ENCODE measurements around the gene NADK. TPM values are rescaled to one million over a fixed set of nuclear protein-coding genes. Genes with fewer than 3 reads are reported as not detected.
A peak's percentile ranks its signal among the peaks of the same experiment; 100 is the strongest.

NADK gene
- total RNA-seq, 8 experiments from 2014 or later: 28.6 to 103 (median 41.1) TPM

GRCh38 chr1:1771096-1771495 lies 7.2 kb downstream of the NADK start:
- no peak for ATAC-seq (replicated peaks in 6 of 8)
- WGBS, 10 experiments: 93 to 100% (median 100%) methylated on average over 1 to 3 of the region's 3 CpGs; no CpG with 5 or more reads in 3 of the 10 experiments
- no peak overlapping the region for H3K27ac ChIP-seq
- no peak overlapping the region for H3K4me3 ChIP-seq
- in situ Hi-C loops (cut with MboI; ENCODE audit: low pct_unique_long_range_greater_than_20kb in 2 of 9, low sequenced_read_pairs in 9 of 9, unreplicated experiment in 9 of 9): loop anchor here in 1 of 9 experiments (25.0 kb wide), 1 partner anchor 141 kb away; the partner anchor contains the start of genes CALML6 and TMEM52
- H3K4me1 ChIP-seq (replicated peaks in 1 of 2): peaks cover 0 to 3% of the 10 kb centered on the region in 2 donors

GRCh38 chr1:1770102-1770501 lies 8.2 kb downstream of the NADK start:
- no peak overlapping the region for H3K27ac ChIP-seq
- ATAC-seq (replicated peaks in 6 of 8): no peak
- 92 to 100% (median 98%) methylated on average over 1 to 3 of the region's 3 CpGs for WGBS, 10 experiments
- in situ Hi-C loops (cut with MboI; ENCODE audit: low pct_unique_long_range_greater_than_20kb in 2 of 9, low sequenced_read_pairs in 9 of 9, unreplicated experiment in 9 of 9): loop anchor here in 1 of 9 experiments (25.0 kb wide), 1 partner anchor 142 kb away; the partner anchor contains the start of genes CALML6 and TMEM52
- H3K4me3 ChIP-seq: no peak overlapping the region
- no peaks in the 10 kb centered on the region for H3K4me1 ChIP-seq (replicated peaks in 1 of 2)

DNA sequence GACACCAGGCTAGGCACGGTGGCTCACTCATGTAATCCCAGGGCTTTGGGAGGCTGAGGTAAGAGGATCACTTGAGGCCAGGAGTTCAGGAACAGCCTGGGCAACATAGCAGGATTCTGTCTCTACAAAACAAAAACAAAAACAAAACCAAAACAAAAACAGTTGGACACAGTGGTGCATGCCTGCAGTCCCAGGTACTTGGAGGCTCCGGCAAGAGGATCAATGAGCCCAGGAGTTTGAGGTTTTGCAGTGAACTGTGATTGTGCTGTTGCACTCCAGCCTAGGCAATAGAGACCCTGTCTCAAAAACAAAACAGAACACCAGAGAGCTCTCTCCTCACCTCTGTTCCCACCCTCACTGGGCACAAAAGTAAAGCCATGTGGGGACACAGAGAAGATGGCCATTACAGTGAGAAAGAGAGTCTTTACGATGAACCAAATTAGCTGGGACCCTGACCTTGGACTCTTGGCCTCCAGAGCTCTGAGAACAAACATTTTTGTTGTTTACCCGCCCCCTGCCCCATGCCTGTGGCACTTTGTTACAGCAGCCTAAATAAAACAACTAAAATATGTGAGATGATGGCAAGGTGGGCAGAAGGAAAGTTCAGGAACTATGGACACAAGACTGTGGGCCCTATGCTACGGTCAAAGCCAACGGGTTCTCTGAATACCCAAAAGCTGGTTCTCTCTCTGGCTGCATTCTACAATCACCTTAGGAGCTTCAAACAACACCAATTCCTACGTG lies 9.8 kb downstream of the NADK start:
- in situ Hi-C loops (cut with MboI; ENCODE audit: low pct_unique_long_range_greater_than_20kb in 2 of 9, low sequenced_read_pairs in 9 of 9, unreplicated experiment in 9 of 9): loop anchor here in 1 of 9 experiments (25.0 kb wide), 1 partner anchor 144 kb away; the partner anchor contains the start of genes CALML6 and TMEM52
- Histone ChIP-seq H3K4me1 (replicated peaks in 1 of 2) (no peaks in the 10 kb centered on the region), H3K27ac (no peak overlapping the region), H3K4me3 (no peak overlapping the region)
- no peak for ATAC-seq (replicated peaks in 6 of 8)
- 83 to 100% (median 91%) methylated on average over 1 to 7 of the region's 7 CpGs for WGBS, 10 experiments

DNA sequence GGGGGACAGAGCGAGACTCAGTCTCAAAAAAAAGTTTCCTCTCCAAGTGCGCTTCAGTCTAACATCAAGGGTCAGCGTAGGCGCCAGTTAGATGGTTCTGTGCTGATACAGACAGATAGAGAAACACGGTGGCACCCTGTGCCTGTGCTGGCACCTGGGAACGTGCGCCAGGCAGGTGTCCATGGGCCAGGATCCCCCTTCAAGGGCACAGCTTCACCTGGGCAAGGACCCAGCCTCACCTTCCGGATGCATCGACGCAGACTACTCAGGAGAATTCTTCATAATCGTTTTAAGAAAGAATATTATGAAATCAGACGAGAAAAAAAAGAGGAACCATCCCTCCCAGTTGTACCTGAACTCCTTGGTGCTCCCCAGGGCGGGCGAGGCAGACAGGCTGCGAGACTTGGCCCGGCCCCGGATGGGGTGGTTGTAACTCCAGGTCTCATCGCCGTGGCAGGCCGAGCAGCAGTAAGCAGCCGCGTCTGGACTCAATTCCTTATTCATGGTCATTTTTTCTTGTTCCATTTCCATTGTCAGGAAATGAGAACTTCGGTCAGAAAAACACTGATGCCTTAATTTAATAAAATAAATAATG lies 13.3 kb downstream of the NADK start:
- 59 to 100% (median 92%) methylated on average over 2 to 21 of the region's 23 CpGs for WGBS, 10 experiments
- in situ Hi-C loops (cut with MboI; ENCODE audit: low pct_unique_long_range_greater_than_20kb in 2 of 9, low sequenced_read_pairs in 9 of 9, unreplicated experiment in 9 of 9): loop anchor here in 1 of 9 experiments (25.0 kb wide), 1 partner anchor 147 kb away; the partner anchor contains the start of genes CALML6 and TMEM52
- no peak overlapping the region for H3K27ac ChIP-seq
- ATAC-seq (replicated peaks in 6 of 8): peak in 1 of 8 experiments; percentile 38
- H3K4me1 ChIP-seq (replicated peaks in 1 of 2): no peaks in the 10 kb centered on the region
- H3K4me3 ChIP-seq: no peak overlapping the region

DNA sequence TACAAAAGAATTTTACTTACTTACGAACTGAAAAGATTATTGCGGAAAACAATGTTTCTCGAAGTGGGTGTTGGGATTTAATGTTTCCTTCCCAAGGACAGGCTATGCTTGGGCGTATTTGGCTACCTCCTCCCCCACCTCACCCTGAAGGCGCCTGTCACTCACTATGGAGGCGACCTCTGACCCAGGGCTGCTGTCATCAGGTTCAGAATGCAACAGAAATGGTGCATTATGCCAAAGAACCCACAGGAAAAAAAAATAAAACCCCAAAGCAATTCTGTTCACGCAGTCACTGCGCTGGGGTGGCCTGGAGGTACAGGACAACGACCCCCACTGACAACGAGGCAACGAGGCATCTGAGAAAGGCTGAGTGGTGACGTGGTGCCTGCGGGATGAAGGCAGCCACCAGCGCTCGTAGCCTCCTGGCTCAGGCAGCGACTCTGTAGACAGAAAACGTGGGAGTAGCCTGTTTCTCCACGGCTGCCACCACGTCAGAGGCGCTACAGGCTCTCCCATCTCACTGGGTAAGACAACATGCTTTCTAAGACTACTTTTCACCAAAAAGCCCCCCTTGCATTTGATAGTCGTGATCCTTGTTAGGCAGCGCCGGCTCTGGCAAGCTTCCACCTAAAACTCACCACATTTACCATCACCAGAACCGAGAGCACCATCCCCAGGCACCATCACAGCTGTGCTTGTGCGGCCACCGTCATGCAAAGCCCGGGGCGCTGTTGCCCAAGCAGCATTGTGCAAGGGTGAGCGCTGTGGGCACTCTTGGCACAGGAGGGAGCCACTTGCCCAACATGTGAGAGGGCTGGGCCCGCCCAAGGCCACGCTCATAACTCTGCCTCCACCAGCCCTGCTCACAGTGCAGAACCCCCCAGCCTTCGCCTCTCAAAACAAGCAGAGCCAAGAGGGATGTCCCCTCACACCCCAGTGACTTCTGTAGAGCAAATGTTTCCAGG lies 14.3 kb downstream of the NADK start:
- peak in 5 of 8 experiments; percentile 26 to 64 (median 47) for ATAC-seq (replicated peaks in 6 of 8)
- no peak overlapping the region for H3K4me3 ChIP-seq
- in situ Hi-C loops (cut with MboI; ENCODE audit: low pct_unique_long_range_greater_than_20kb in 2 of 9, low sequenced_read_pairs in 9 of 9, unreplicated experiment in 9 of 9): loop anchor here in 1 of 9 experiments (25.0 kb wide), 1 partner anchor 148 kb away; the partner anchor contains the start of genes CALML6 and TMEM52
- no peak overlapping the region for H3K27ac ChIP-seq
- no peaks in the 10 kb centered on the region for H3K4me1 ChIP-seq (replicated peaks in 1 of 2)
- WGBS, 10 experiments: 91 to 100% (median 95%) methylated on average over 2 to 29 of the region's 32 CpGs

DNA sequence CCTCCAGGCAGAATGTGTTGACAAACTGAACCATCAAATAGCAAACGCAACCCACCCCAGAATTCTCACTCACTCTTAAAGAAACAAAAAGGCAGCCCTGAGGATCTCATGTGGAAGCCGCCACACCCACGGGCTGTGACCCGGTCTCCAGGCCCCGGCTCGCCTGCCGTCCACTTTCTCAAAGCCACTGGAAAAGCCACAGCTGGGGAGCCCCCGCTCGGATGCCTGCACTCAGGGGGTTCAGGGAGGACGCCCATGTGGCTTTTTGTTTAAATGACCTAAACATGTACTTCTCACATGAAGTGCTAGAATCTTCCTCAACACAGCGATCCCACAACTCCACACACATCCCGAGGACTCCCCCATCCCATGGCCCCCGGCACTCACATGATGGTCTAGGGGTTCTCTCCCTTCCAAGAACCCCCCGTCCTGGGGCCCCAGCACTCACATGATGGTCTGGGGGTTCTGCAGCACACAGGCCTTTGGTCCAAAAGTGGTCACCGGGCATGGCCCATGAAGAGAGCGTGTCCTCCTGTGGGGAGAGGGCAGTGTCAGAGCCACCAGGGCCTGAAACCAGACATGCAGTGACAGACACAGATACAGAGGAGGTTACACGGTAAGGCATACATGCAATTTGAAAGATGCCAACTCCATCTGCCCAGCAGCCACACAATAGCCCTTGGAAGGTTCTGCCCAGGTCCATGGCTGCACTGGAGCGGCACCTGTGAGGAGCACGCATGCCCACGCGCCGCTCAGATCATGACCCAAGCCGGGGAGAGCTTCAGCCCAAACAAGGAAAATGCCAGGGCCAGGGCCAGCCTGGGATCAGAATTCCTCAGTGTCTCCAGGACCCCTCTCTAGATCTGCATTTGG lies 16.5 kb downstream of the NADK start:
- 94 to 100% (median 97%) methylated on average over 1 to 20 of the region's 23 CpGs; no CpG with 5 or more reads in 1 of the 10 experiments for WGBS, 10 experiments
- ATAC-seq (replicated peaks in 6 of 8): no peak
- Histone ChIP-seq H3K27ac (no peak overlapping the region), H3K4me3 (no peak overlapping the region), H3K4me1 (replicated peaks in 1 of 2) (no peaks in the 10 kb centered on the region)
- in situ Hi-C loops (cut with MboI; ENCODE audit: low pct_unique_long_range_greater_than_20kb in 2 of 9, low sequenced_read_pairs in 9 of 9, unreplicated experiment in 9 of 9): loop anchor here in 1 of 9 experiments (25.0 kb wide), 1 partner anchor 151 kb away; the partner anchor contains the start of genes CALML6 and TMEM52

DNA sequence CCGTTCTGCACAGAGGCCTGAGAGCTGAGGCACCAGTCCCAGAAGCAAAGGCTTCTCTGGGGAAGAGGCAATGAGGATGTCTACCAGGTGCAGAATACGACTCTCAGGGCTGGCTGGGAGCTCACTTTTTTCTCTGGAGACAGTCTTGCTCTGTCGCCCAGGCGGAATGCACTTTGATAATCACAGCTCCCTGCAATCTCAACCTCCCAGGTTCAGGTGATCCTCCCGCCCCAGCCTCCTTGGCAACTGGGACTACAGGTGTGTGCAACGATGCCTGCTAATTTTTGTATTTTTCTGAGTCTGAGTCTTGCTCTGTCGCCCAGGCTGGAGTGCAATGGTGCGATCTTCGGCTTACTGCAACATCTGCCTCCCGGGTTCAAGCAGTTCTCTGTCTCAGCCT lies 17.6 kb downstream of the NADK start:
- in situ Hi-C loops (cut with MboI; ENCODE audit: low pct_unique_long_range_greater_than_20kb in 2 of 9, low sequenced_read_pairs in 9 of 9, unreplicated experiment in 9 of 9): loop anchor here in 1 of 9 experiments (25.0 kb wide), 1 partner anchor 152 kb away; the partner anchor contains the start of genes CALML6 and TMEM52
- no peak overlapping the region for H3K4me3 ChIP-seq

DNA sequence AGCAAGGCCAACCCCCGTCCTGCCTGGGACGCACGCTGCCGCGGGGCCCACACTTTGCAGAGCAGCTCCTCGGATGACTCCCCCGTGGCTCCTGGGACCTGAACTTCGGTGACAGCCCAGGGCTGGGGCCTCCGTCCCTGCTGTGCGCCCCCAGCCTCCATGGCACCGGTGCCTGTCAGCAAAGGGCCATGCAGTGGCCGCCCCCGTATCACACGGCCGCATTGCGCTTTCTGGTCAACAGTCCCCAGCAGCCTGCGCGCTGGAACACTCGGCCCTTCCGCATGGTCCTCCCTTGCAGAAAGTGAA lies 18.0 kb downstream of the NADK start:
- WGBS, 10 experiments: 94 to 100% (median 100%) methylated on average over 2 to 15 of the region's 20 CpGs; no CpG with 5 or more reads in 3 of the 10 experiments
- Histone ChIP-seq H3K4me1 (replicated peaks in 1 of 2) (no peaks in the 10 kb centered on the region), H3K4me3 (no peak overlapping the region), H3K27ac (no peak overlapping the region)
- in situ Hi-C loops (cut with MboI; ENCODE audit: low pct_unique_long_range_greater_than_20kb in 2 of 9, low sequenced_read_pairs in 9 of 9, unreplicated experiment in 9 of 9): loop anchor here in 1 of 9 experiments (25.0 kb wide), 1 partner anchor 152 kb away; the partner anchor contains the start of genes CALML6 and TMEM52
- ATAC-seq (replicated peaks in 6 of 8): no peak

More for the DNA sequence above, 17.6 kb downstream of the NADK start:
- no peak overlapping the region for H3K27ac ChIP-seq
- H3K4me1 ChIP-seq (replicated peaks in 1 of 2): no peaks in the 10 kb centered on the region
- ATAC-seq (replicated peaks in 6 of 8): no peak
- 90 to 100% (median 98%) methylated on average over 1 to 9 of the region's 10 CpGs; no CpG with 5 or more reads in 5 of the 10 experiments for WGBS, 10 experiments

DNA sequence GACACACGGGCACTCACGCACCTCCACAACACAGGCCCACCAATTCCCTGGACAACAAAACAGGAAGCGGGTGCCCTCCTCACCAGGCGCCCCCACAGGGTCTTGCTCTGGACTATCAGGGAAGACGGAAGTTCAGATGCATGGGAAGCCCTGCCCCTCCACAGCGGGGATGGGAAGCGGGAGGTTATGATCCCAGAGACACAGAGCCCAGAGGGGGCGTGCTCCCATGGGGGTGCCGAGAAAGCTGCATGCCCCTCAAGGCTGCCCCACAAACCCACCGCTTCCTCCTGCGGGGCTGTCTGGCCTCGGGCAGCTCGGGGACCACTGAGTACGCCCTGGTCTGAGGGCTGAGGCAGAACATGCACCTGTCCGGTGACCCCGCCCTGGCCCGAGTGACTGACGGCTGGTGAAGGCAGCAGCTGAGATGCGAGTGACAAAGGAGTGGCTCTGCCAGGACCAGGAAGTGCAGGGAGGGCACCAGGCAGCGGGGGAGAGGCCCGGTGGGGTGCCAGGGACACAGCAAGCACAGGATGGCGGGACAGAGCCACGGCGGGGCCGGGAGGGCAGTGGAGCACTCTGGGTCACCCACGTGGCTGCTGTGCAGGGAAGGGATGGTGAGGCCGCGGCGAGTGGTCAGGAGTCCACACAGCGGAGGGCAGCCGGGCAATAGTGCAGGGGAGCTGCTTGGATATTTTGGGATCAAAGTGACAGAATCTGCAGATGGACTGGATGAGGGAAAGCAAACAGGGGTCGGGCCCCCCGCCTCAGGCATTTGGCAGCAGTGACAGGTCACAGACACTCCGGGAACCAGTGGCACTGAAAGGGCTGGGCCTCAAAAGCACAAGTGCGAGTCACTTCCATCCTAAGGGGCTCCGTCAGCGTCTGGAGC lies 18.6 kb downstream of the NADK start:
- ATAC-seq (replicated peaks in 6 of 8): peak in 3 of 8 experiments; percentile 8 to 20 (median 11)
- H3K4me1 ChIP-seq (replicated peaks in 1 of 2): no peaks in the 10 kb centered on the region
- no peak overlapping the region for H3K27ac ChIP-seq
- in situ Hi-C loops (cut with MboI; ENCODE audit: low pct_unique_long_range_greater_than_20kb in 2 of 9, low sequenced_read_pairs in 9 of 9, unreplicated experiment in 9 of 9): loop anchor here in 1 of 9 experiments (25.0 kb wide), 1 partner anchor 153 kb away; the partner anchor contains the start of genes CALML6 and TMEM52
- WGBS, 10 experiments: 83 to 93% (median 90%) methylated on average over 1 to 16 of the region's 37 CpGs; no CpG with 5 or more reads in 5 of the 10 experiments
- H3K4me3 ChIP-seq: no peak overlapping the region

DNA sequence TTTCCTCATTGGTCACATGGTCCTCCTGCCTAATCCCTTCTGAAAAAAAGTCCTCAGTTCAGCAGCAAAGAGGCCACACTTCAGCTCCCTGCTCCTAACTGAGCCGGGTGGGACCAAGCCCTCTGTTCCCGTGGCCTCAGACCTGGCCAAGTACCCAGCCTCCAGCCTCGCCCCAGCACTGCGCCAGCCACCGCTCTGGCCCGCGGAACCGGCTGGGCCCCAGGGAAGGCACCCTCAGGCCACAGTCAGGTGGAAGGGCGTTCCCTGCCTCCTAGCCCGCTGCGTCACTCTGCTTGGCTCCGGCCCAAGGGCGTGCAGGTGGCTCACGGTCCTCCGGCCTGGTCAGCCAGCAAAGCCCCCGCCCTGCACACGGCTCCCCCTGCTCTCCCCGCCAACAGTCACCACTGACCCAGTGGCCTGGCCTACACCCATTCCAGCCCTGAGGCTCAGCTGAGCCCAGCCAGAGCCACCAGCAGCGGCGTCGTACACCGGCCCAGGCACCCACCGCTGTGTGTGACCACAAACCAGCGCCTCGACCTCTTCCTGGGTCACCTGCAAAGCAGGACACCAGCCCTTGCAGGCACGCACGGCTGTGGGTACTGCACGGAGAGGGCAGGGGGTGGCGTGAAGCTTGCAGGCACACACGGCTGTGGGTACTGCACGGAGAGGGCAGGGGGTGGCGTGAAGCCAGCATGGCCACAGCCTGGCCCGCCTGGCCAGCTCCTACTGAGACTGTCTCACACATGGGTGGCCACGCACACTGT lies 19.4 kb downstream of the NADK start:
- WGBS, 10 experiments: 0 to 93% (median 86%) methylated on average over 1 to 12 of the region's 34 CpGs; no CpG with 5 or more reads in 7 of the 10 experiments
- Histone ChIP-seq H3K4me3 (no peak overlapping the region), H3K27ac (no peak overlapping the region), H3K4me1 (replicated peaks in 1 of 2) (no peaks in the 10 kb centered on the region)
- peak in 7 of 8 experiments; percentile 11 to 92 (median 21) for ATAC-seq (replicated peaks in 6 of 8)
- in situ Hi-C loops (cut with MboI; ENCODE audit: low pct_unique_long_range_greater_than_20kb in 2 of 9, low sequenced_read_pairs in 9 of 9, unreplicated experiment in 9 of 9): loop anchor here in 1 of 9 experiments (25.0 kb wide), 1 partner anchor 153 kb away; the partner anchor contains the start of genes CALML6 and TMEM52

Data from motor neuron (in vitro differentiated cells).